ENCODE measurements around the gene MIPEP.

The MIPEP gene

GRCh38 chr13:23905766-23906165 lies 16.6 kb upstream of the MIPEP start:
- Histone ChIP-seq H3K4me3 (ENCODE audit: low read depth, low read length) (no peak overlapping the region), H3K27ac (no peak overlapping the region), H3K36me3 (replicated peaks) (no peaks in the 10 kb centered on the region), H3K27me3 (replicated peaks) (no peaks in the 10 kb centered on the region)
- TF ChIP-seq CTCF (IDR thresholded peaks at IDR 0.05; ENCODE audit: low read depth, low read length, missing control alignments) = no peak
- DNase-seq = no peak
- in situ Hi-C loops (cut with HindIII; ENCODE audit: low pct_ligation_motif_present, low sequenced_read_pairs) = no loop called here

- Histone ChIP-seq H3K27me3 (replicated peaks) (no peaks in the 10 kb centered on the region), H3K4me3 (ENCODE audit: low read depth, low read length) (no peak overlapping the region), H3K27ac (no peak overlapping the region), H3K36me3 (replicated peaks) (no peaks in the 10 kb centered on the region)
- in situ Hi-C loops (cut with HindIII; ENCODE audit: low pct_ligation_motif_present, low sequenced_read_pairs) = no loop called here
- no peak for TF ChIP-seq CTCF (IDR thresholded peaks at IDR 0.05; ENCODE audit: low read depth, low read length, missing control alignments)
- DNase-seq = no peak
Measured at GRCh38 chr13:23903906-23904280, 14.7 kb upstream of the MIPEP start.

- Histone ChIP-seq H3K4me3 (ENCODE audit: low read depth, low read length) (peak overlapping the region; percentile 32), H3K27ac (no peak overlapping the region), H3K36me3 (replicated peaks) (no peaks in the 10 kb centered on the region), H3K27me3 (replicated peaks) (no peaks in the 10 kb centered on the region)
- TF ChIP-seq CTCF (IDR thresholded peaks at IDR 0.05; ENCODE audit: low read depth, low read length, missing control alignments) = no peak
- in situ Hi-C loops (cut with HindIII; ENCODE audit: low pct_ligation_motif_present, low sequenced_read_pairs) = no loop called here
- DNase-seq = no peak
Measured at GRCh38 chr13:23902975-23903905, 14.0 kb upstream of the MIPEP start.

GRCh38 chr13:23901365-23901764 lies 12.2 kb upstream of the MIPEP start:
- no peaks in the 10 kb centered on the region for H3K36me3 ChIP-seq (replicated peaks)
- no peak overlapping the region for H3K27ac ChIP-seq
- DNase-seq = peak; percentile 44
- in situ Hi-C loops (cut with HindIII; ENCODE audit: low pct_ligation_motif_present, low sequenced_read_pairs) = no loop called here
- no peak for TF ChIP-seq CTCF (IDR thresholded peaks at IDR 0.05; ENCODE audit: low read depth, low read length, missing control alignments)
- H3K4me3 ChIP-seq (ENCODE audit: low read depth, low read length) = no peak overlapping the region
- H3K27me3 ChIP-seq (replicated peaks) = no peaks in the 10 kb centered on the region

GRCh38 chr13:23899555-23899954 lies 10.4 kb upstream of the MIPEP start:
- H3K27me3 ChIP-seq (replicated peaks) = no peaks in the 10 kb centered on the region
- H3K36me3 ChIP-seq (replicated peaks) = no peaks in the 10 kb centered on the region
- TF ChIP-seq CTCF (IDR thresholded peaks at IDR 0.05; ENCODE audit: low read depth, low read length, missing control alignments) = peak; percentile 68
- no peak overlapping the region for H3K27ac ChIP-seq
- DNase-seq = peak; percentile 64
- no peak overlapping the region for H3K4me3 ChIP-seq (ENCODE audit: low read depth, low read length)
- in situ Hi-C loops (cut with HindIII; ENCODE audit: low pct_ligation_motif_present, low sequenced_read_pairs) = no loop called here

Data from brain microvascular endothelial cell (primary cell).